NCI-H187 treated with DMSO at 0.1 percent for 48 hours (cell line): Measurements from ENCODE around the gene TRIOBP.
"Not testable (repeated sequence)": the region's sequence is repeated elsewhere in the genome, so short reads cannot be mapped to it uniquely, and the experiment has no call there.

ENCODE experiments used
- DNase-seq: peaks from one replicate; lab custom pipeline; 2025; lab: John Stamatoyannopoulos, UW

Gene TRIOBP

DNA sequence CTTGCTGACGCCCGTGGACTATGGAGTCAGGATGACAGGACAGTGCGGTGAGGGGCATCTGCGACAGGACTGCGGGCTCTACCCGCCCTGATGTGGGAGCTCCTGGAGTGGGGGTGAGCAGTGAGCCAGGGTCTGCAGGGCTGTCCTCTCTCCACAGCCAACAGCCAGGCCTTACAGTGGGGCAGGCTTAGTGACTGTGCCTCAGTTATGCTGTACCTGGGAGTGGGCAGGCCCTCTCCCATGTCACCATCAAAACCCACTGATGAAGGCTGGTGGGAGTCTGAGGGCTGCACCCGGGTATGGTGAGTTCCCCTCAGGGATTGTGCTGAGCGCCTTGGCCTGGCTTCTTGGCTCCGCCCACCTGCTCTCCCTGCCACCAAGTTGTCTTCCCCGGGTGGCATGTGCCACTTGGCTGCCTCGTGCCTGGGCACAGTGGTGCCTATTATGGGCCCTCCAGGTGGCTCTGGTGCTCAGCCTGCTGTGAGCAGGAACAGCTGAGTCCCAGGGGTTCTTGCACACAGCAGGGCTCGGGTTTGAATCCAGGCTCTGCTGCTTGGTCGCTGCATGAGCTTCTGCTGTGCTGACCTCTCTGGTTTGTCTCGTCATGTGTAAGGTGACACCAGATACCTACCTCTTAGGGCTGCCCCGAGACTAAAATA, 4.1 kb upstream of the TRIOBP start:
- DNase-seq, result no peak

DNA sequence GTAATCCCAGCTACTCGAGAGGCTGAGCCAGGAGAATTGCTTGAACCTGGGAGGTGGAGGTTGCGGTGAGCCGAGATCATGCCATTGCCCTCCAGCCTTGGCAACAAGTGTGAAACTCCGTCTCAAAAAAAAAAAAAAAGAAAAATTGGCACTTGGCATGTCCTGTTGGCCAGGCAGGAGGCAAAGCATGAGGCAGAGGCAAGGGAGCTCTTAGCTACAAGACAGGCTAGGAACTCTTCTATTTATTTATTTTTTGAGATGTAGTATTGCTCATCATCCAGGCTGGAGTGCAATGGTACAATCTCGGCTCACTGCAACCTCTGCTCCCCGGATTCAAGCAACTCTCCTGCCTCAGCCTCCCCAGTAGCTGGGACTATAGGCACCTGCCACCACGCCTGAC, 2.7 kb upstream of the TRIOBP start:
- DNase-seq, result not testable (repeated sequence)

DNA sequence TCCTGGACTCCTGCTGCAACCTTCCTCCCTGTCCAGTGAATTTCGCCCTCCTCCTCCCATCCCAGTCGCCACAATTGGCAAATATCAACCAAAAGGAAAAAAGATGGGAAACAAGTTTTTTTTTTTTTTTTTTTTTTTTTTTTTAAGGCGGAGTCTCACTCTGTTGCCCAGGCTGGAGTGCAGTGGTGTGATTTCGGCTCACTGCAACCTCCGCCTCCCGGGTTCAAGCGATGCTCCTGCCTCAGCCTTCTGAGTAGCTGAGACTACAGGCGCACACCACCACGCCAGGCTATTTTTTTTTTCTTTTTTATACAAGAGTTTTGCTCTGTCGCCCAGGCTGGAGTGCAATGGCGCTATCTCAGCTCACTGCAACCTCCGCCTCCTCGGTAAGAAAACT, 590 bp upstream of the TRIOBP start:
- DNase-seq, result not testable (repeated sequence)

DNA sequence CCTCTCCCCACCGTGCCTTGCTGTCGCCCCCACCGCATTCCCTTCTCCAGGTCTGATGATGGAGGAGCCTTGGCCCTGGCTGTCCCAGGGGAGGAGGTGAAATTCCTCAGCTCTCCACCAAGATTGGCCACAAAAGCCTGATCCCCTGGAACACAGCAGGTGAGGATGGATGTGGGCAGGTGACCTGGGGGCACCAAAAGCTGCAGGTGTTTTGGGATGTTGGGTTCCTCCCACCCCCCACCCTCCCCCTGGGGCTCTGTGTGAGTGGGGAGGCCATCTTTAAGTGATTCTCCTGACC, 639 bp downstream of the TRIOBP start:
- no peak for DNase-seq

DNA sequence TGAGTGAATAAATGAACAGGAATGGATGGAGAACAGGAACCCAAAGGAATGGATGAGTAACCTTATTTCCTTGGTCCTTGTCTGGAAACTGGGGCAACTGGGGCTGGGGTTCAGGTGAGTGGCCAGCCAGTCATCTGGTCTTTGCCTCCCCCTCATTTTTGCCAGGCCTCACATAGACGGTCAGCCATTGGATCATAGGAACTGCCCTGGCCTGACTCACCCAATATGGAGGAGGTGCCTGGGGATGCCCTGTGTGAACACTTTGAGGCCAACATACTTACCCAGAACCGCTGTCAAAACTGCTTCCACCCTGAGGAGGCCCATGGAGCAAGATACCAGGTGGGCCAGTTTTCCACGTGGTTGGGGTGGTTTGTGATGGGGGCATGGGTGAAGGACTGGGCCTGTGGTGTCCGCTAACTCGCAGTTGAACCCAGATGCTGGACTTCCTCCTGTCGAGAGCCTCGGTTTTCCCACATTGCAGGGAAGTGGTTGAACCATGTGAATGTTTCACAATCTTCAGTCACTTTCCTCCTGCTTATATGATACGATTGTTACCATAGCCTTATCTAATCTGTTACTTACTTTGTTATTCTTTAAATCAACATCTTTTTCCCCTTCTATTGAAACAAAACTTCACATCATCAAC, 4.4 kb downstream of the TRIOBP start:
- DNase-seq, result no peak

DNA sequence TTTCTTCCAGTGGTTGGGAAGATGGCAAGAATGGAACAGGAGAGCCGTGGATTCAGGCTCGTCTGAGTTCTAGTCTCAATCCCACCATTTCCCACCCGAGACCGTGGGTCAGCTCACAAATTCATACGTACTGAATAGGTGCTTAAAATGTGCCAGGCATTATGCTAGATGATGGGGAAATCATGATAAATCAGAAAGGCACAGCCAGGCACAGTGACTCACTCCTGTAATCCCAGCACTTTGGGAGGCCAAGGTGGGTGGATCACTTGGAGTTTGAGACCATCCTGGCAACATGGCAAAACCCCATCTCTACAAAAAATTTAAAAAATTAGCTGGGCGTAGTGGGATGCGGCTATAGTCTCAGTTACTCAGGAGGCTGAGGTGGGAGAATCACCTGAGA, 7.1 kb downstream of the TRIOBP start:
- no peak for DNase-seq

DNA sequence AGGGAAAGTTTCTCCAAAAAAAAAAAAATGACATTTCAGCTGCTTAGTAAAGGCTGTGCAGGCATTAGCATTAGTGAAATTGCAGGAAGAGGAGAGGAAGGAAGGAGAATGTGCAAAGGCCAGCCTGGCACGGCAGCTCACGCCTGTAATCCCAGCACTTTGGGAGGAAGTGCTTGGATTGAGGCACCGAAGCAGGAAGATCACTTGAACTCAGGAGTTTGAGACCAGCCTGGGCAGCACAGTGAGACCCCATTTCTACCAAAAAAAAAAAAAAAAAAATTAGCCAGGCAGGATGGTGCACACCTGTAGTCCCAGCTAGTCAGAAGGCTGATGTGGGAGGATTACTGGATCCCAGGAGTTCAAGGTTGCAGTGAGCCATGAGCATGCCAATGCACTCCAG, 7.8 kb downstream of the TRIOBP start:
- DNase-seq, result no peak

DNA sequence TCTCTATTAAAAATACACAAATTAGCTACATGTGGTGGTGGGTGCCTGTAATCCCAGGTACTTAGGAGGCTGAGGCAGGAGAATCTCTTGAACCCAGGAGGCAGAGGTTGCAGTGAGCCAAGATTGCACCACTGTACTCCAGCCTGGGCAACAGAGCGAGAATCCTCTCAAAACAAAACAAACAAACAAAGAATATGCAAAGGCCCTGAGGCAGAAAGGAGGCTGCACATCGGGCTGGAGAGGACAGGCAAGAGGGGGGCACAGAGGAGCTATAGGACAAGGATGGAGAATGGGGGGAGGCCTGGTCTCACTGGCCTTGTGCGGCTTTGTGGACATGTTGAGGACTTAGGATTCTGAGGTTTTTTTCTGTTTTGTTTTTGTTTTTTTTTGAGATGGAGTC, 8.4 kb downstream of the TRIOBP start:
- no peak for DNase-seq

DNA sequence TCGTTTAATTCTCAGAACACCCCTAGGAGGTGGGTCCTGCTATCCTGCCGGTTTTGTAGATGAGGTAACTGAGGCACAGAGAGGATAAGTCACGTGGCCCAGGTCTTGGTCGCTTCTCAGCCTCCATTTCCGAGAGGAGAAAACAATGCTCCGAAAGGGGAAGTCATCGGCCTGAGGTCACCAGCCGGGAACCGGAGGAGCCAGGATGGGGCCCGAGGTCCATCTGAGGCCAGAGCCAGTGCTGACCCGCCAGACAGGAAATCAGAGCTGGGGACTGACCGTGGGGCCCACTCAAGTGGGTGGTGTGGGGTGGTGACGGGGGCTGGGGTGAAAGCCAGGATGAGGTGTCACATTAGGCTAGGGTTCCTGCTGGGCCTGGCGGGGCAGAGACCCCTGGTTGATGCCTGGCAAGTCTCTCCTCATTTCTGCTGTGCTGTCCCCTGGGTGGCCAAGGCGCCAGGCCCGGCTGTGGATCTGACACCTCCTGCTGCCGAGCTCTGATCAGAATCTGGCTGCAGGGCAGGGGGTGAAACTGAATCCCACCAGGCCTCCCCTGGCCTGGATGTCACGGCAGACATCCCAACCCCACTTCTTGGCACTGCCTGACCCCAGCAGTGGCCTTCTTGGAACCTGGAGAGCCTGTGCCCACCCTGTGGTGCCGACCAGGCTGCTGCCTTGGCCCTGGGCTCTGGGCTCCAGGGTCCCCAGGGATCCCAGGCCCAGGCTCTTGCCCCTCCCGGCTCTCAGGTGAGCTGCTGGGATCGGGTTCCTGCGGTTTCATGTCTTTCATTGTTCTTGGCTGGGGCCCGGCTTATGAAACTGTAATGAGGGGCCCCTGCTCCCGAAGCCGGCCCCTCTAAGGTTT, 12.0 kb downstream of the TRIOBP start:
- no peak for DNase-seq

DNA sequence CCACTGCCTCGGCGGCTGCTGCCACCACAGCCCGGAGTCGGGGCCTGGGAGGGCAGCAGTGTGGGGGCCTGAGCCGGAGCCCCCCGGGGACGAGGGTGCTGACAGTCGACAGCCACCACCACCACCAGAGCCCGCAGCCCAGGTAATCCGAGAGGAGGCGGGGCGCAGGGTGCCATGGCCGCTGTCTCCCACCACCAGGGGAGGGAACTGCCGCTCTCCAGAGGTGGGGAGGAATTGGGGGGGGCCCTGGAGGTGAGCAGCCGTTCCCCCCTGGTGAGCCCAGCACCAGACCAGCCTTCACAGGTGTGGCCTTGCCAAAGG, 12.6 kb downstream of the TRIOBP start:
- DNase-seq, result no peak

DNA sequence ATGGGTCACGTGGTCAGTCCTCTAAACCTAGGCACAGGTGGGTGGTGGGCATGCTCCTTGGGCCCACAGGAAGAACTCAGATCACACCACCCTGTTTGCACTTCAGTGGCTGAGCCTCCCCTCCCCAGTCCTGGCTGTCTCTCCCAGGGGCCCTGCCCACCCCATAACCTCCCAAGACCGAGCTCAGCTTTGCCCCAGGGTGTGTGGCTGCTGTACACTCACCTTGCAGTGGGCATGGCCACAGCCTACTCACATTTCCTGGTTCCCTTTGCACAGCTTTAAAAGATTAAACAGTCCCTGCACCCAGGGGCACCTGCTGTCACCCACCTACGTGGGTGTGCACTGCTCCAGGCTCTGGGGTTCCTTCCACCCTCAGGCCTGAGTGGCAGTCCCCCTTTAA, 13.8 kb downstream of the TRIOBP start:
- no peak for DNase-seq

DNA sequence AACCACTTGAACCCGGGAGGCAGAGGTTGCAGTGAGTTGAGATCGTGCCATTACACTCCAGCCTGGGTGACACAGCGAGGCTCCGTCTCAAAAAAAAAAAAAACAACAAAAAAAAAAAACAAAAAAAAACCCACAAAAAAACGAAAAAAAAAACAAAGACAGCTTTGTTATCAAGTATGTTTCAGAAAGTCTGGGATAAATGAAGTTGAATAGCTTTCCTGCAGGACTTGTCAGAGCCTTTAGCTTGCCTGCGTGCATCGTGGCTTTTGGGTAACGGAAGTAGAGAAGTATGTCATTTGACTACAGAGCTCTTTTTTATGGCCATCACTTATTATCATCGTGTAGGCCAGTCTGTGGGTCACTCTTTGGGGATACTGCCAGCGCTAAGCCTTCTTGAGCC, 14.6 kb downstream of the TRIOBP start:
- no peak for DNase-seq

DNA sequence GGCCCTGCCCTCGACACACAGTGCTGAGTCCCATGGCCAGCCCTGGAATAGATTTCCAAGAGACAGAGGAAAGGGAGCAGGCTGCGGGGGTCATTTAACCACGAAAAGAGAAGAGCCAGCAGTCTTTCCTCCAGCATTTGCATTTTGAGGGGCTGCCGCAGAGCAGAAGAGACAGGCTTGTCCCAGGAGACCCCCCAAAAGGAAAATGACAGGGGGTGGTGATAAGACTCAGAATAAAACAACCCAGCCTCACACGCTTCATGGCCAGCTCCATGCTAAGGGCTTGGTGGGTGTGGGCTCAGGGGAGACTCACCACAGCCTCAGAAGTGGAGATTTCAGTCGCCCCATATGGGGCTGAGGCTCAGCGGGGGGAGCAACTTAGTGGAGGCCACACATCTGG, 16.9 kb downstream of the TRIOBP start:
- DNase-seq, result no peak

DNA sequence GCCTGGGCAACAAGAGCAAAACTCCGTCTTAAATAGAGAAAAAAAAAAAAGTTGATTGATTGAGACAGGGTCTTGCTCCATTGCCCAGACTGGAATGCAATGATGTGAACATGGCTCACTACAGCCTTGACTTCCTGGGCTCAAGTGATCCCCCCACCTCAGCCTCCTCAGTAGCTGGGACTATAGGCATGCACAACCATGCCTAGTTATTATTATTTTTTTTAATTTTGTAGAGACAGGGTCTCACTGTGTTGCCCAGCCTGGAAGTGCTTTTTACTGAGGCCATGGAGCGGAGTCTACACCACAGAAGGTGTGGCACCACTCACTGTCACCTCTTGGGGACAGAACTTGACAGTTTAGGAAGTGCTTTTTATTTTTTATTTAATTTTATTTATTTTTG, 17.8 kb downstream of the TRIOBP start:
- DNase-seq, result no peak

DNA sequence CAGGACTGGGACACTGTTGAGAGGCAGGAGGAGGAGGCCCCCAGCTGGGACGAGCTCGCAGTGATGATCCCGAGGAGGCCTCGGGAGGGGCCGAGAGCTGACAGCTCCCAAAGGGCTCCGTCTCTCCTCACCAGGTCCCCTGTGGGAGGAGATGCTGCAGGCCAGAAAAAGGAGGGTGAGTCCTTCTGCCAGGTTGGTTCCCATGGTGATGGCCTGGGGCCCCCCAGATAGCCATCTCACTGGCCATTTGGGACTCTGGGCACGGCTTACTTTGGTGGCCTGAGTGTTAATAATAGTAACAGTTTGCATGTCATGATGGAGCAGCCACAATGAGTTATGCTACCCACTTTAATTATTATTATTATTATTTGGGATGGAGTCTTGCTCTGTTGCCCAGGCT, 18.9 kb downstream of the TRIOBP start:
- no peak for DNase-seq

DNA sequence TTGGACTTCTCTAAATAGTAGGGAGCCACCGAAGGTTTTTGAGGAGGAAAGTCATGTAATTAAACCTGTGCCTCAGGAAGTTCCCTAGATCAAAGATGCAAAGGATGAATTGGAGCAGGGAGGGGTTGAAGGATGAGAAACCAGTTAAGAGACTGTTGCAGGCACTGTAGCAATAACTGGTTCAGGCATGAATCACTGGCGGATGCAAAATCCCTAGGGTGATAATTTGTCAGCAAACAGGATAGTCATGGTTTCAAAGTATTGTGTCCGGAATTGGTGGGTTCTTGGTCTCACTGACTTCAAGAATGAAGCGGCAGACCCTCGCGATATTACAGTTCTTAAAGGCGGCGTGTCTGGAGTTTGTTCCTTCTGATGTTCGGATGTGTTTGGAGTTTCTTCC, 19.9 kb downstream of the TRIOBP start:
- no peak for DNase-seq

DNA sequence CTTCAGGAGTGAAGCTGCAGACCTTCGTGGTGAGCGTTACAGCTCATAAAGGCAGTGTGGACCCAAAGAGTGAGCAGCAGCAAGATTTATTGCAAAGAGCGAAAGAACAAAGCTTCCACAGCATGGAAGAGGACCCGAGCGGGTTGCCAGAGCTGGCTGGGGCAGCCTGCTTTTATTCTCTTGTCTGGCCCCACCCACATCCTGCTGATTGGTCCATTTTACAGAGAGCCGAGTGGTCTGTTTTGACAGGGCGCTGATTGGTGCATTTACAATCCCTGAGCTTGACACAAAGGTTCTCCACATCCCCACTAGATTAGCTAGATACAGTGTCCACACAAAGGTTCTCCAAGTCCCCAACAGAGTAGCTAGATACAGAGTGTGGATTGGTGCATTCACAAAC, 20.4 kb downstream of the TRIOBP start:
- DNase-seq, result not testable (repeated sequence)

DNA sequence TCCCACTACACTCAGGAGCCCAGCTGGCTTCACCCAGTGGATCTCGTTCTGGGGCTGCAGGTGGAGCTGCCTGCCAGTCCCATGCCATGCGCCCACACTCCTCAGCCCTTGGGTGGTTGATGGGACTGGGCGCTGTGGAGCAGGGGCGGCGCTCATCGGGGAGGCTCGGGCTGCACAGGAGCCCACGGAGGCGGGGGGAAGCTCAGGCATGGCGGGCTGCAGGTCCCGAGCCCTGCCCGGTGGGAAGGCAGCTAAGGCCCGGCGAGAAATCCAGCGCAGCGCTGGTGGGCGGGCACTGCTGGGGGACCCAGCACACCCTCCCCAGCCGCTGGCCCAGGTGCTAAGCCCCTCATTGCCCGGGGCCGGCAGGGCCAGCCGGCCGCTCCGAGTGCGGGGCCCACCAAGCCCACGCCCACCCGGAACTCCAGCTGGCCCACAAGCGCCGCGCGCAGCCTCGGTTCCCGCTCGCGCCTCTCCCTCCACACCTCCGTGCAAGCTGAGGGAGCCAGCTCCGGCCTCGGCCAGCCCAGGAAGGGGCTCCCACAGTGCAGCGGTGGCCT, 21.0 kb downstream of the TRIOBP start:
- not testable (repeated sequence) for DNase-seq

DNA sequence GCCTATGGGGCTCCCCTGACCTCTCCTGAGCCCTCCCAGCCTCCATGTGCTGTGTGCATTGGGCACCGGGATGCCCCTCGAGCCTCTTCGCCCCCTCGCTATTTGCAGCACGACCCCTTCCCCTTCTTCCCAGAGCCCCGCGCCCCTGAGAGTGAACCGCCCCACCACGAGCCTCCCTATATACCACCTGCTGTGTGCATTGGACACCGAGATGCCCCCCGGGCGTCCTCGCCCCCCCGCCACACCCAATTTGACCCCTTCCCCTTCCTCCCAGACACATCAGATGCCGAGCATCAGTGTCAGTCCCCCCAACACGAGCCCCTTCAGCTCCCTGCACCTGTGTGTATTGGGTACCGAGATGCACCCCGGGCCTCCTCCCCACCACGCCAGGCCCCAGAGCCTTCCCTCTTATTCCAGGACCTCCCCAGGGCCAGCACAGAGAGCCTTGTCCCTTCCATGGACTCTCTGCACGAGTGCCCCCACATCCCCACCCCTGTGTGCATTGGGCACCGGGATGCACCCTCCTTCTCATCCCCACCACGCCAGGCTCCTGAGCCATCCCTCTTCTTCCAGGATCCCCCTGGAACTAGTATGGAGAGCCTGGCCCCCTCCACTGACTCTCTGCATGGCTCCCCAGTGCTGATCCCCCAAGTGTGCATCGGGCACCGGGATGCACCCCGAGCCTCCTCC, 28.8 kb downstream of the TRIOBP start:
- no peak for DNase-seq

DNA sequence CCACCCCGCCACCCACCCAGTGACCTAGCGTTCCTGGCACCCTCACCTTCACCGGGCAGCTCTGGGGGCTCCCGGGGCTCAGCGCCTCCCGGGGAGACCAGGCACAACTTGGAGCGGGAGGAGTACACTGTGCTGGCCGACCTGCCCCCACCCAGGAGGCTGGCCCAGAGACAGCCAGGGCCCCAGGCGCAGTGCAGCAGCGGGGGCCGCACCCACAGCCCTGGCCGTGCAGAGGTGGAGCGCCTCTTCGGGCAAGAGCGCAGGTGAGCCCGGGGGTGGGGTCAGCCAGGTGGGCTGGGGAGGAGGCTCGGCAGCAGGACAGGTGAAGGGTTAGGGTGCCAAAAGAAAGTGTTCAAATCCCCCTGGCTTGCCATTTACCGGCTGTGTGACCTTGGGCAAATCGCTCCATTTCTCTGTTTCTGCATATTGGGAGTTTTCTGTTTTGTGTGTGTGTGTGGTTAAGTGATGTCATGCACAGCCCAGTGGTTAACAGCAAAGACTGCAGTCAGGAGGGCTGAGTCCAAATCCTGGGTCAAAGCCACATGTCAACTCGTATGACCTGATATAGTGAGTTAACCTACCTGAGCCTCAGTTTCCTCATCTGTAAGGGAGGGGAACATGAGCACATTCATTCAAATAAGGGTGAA, 29.5 kb downstream of the TRIOBP start:
- DNase-seq, result no peak

DNA sequence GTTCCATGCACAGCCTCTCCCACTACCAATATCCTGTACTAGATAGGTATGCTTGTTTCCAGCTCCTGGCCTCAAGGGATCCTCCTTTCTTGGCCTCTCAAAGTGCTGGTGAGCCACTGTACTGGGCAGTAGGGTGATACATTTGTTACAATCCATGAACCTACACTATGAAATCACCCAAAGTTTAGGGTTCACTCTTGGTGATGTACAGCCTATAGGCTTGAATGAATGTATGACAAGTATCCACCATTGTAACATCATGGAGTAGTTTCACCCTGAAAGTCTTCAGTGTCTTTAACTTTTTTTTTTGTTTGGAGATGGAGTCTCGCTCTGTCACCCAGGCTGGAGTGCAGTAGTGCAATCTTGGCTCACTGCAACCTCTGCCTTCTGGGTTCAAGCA, 31.8 kb downstream of the TRIOBP start:
- no peak for DNase-seq

DNA sequence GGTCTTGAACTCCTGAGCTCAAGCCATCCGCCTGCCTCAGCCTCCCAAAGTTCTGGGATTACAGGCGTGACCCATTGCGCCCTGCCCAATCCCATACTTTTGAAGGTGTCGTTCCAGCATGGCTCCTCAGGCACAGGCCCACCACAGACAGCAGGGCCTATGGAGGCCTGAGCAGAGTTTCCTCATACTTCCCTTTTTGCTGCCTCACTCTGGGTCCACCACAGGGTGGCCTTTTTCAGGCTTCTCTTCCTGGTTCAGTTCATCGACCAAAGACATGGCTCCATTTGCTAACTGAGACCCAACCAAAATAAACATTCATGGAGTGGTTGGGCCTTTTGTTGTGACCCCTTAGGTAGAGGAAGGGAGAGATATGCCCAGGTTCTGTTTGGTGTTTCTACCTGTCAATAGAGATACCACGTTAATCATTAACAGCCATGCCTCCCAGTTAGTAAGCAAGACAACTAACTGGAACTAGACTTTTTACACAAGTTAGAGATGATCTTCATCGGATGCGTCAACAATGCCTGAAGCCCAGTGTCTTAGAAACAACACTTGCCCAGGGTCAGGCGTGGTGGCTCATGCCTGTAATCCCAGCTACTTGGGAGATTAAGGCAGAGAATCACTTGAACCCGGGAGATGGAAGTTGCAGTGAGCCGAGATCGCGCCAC, 35.1 kb downstream of the TRIOBP start:
- no peak for DNase-seq
